Measurements from ENCODE around the gene PTPRM. TPM values are rescaled to one million over a fixed set of nuclear protein-coding genes. Genes with fewer than 3 reads are reported as not detected.

Gene PTPRM
- total and polyA plus RNA-seq, 2 experiments from 2014 or later, result 30.9 to 62.8 TPM

- H2AFZ ChIP-seq, result no peak overlapping the region
- 100% methylated on average over 1 of the region's 1 CpG for WGBS, 2 experiments (ENCODE audit: low coverage in 1 of 2, low lambda C conversion rate in 2 of 2, missing lambda C conversion rate in 2 of 2)
- no peak overlapping the region for H3K4me2 ChIP-seq (ENCODE audit: unreplicated experiment)
- in situ Hi-C loops (cut with MboI), result no loop called here
- peaks cover 33% of the 10 kb centered on the region; the same call in 1 of the 2 replicates for H3K79me2 ChIP-seq (ENCODE audit: insufficient read depth)
- no peaks in the 10 kb centered on the region for H3K36me3 ChIP-seq (ENCODE audit: low read depth)
- no peak overlapping the region for H3K9ac ChIP-seq
- no peak overlapping the region for H3K4me3 ChIP-seq
- H3K9me3 ChIP-seq (ENCODE audit: low read depth), result no peaks in the 10 kb centered on the region
- no peaks in the 10 kb centered on the region for H3K27me3 ChIP-seq (replicated peaks; ENCODE audit: insufficient read depth)
- no peaks in the 10 kb centered on the region for H3K4me1 ChIP-seq (ENCODE audit: insufficient read depth)
- H3F3A ChIP-seq (ENCODE audit: insufficient read depth), result no peaks in the 10 kb centered on the region
- H3K9me2 ChIP-seq (ENCODE audit: insufficient read depth), result no peaks in the 10 kb centered on the region
- TF ChIP-seq EZH2 (IDR thresholded peaks at IDR 0.05; ENCODE audit: insufficient read depth, poor library complexity, severe bottlenecking), result no peak
- no peak for TF ChIP-seq EZH2phosphoT487 (IDR thresholded peaks at IDR 0.05; ENCODE audit: insufficient read depth, low read depth)
- no peak for DNase-seq
- no peaks in the 10 kb centered on the region; the same call in 1 of the 2 replicates for H4K20me1 ChIP-seq (ENCODE audit: insufficient read depth)
- no peak overlapping the region for H3K27ac ChIP-seq
Observed at GRCh38 chr18:7645756-7646155, 78.6 kb downstream of the PTPRM start.

DNA sequence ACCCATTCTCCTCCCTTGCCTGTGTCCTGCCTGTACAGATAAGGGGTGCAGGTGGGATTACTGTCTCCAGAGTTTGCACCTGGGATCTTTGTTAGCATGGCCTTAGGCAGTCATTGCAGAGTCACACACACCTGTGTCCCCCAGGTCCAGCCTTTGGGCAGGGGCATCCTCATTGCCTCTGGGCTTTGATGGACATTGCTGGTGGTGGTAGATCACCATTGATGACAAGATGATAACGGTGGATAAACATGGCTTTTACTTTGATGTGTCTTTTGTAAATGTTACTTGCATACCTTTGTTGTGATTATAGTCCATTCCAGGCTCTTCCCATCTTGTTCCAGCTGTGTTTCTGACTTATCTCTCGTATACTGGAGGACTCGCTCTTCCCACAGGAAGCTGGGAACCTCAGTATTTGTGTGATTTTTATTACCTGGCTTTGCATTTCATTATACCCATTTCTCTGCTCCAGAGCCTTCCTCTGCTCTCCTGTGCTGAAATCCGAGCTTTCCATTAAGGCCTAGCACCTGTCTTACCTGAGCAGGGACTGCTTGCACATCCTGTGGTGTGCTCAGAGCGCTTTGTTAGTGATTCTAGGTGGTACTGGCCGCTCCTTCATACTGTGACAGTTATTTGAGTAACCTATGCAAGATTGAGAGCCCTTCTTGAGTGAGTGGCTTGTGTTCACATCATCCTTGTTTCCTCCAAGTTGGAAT, 79.2 kb downstream of the PTPRM start:
- TF ChIP-seq EZH2phosphoT487 (IDR thresholded peaks at IDR 0.05; ENCODE audit: insufficient read depth, low read depth), result no peak
- TF ChIP-seq EZH2 (IDR thresholded peaks at IDR 0.05; ENCODE audit: insufficient read depth, poor library complexity, severe bottlenecking), result no peak
- H4K20me1 ChIP-seq (ENCODE audit: insufficient read depth), result no peaks in the 10 kb centered on the region; the same call in 1 of the 2 replicates
- in situ Hi-C loops (cut with MboI), result no loop called here

GRCh38 chr18:7647500-7647899, 80.4 kb downstream of the PTPRM start:
- Histone ChIP-seq H3K4me3 (no peak overlapping the region), H3K4me1 (ENCODE audit: insufficient read depth) (no peaks in the 10 kb centered on the region), H3K36me3 (ENCODE audit: low read depth) (no peaks in the 10 kb centered on the region), H3K9ac (no peak overlapping the region), H3K9me3 (ENCODE audit: low read depth) (no peaks in the 10 kb centered on the region), H4K20me1 (ENCODE audit: insufficient read depth) (no peaks in the 10 kb centered on the region; the same call in 1 of the 2 replicates), H3K4me2 (ENCODE audit: unreplicated experiment) (no peak overlapping the region), H3F3A (ENCODE audit: insufficient read depth) (no peaks in the 10 kb centered on the region), H3K27ac (no peak overlapping the region), H3K27me3 (replicated peaks; ENCODE audit: insufficient read depth) (no peaks in the 10 kb centered on the region), H3K79me2 (ENCODE audit: insufficient read depth) (peaks cover 33% of the 10 kb centered on the region; the same call in 1 of the 2 replicates), H3K9me2 (ENCODE audit: insufficient read depth) (no peaks in the 10 kb centered on the region), H2AFZ (no peak overlapping the region)
- no peak for DNase-seq
- TF ChIP-seq EZH2phosphoT487 (IDR thresholded peaks at IDR 0.05; ENCODE audit: insufficient read depth, low read depth) (no peak), EZH2 (IDR thresholded peaks at IDR 0.05; ENCODE audit: insufficient read depth, poor library complexity, severe bottlenecking) (no peak)
- in situ Hi-C loops (cut with MboI), result no loop called here
- WGBS, 2 experiments (ENCODE audit: low coverage in 1 of 2, low lambda C conversion rate in 2 of 2, missing lambda C conversion rate in 2 of 2), result 94% methylated on average over 3 of the region's 3 CpGs

More for the DNA sequence above, 79.2 kb downstream of the PTPRM start:
- Histone ChIP-seq H3K27me3 (replicated peaks; ENCODE audit: insufficient read depth) (no peaks in the 10 kb centered on the region), H3K4me3 (no peak overlapping the region), H3K9me3 (ENCODE audit: low read depth) (no peaks in the 10 kb centered on the region), H3F3A (ENCODE audit: insufficient read depth) (no peaks in the 10 kb centered on the region), H3K27ac (no peak overlapping the region), H3K36me3 (ENCODE audit: low read depth) (no peaks in the 10 kb centered on the region), H3K4me1 (ENCODE audit: insufficient read depth) (no peaks in the 10 kb centered on the region), H3K4me2 (ENCODE audit: unreplicated experiment) (no peak overlapping the region), H2AFZ (no peak overlapping the region), H3K79me2 (ENCODE audit: insufficient read depth) (peaks cover 33% of the 10 kb centered on the region; the same call in 1 of the 2 replicates), H3K9me2 (ENCODE audit: insufficient read depth) (no peaks in the 10 kb centered on the region), H3K9ac (no peak overlapping the region)
- WGBS, 2 experiments (ENCODE audit: low coverage in 1 of 2, low lambda C conversion rate in 2 of 2, missing lambda C conversion rate in 2 of 2), result 87 to 95% methylated on average over 6 of the region's 6 CpGs
- DNase-seq, result no peak

DNA sequence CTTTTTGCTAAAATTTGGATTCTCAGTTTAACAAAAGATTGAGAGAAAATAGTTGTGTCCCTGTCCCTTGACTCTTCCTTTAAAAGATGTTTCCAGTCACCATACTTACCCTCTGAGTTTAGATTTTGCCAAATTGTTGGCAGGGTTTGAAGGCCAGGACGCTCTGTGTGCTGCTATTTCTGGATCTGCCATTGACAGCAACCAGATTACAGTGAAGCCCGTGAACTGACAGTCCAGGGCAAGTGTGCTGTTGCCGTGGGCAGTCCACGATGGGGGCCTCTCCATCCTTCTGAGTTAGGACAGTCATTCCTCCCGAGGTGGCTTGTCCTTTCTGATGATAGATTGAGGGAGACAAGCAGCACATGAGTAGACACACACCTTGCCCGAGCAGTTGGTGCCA, 89.9 kb downstream of the PTPRM start:
- Histone ChIP-seq H3K9ac (no peak overlapping the region), H3K4me3 (no peak overlapping the region), H2AFZ (no peak overlapping the region), H3K27ac (no peak overlapping the region), H3K4me1 (ENCODE audit: insufficient read depth) (no peaks in the 10 kb centered on the region), H3F3A (ENCODE audit: insufficient read depth) (no peaks in the 10 kb centered on the region), H3K9me2 (ENCODE audit: insufficient read depth) (no peaks in the 10 kb centered on the region), H3K79me2 (ENCODE audit: insufficient read depth) (peaks cover 22% of the 10 kb centered on the region; the same call in 1 of the 2 replicates), H3K9me3 (ENCODE audit: low read depth) (no peaks in the 10 kb centered on the region), H3K27me3 (replicated peaks; ENCODE audit: insufficient read depth) (no peaks in the 10 kb centered on the region), H4K20me1 (ENCODE audit: insufficient read depth) (no peaks in the 10 kb centered on the region; the same call in 1 of the 2 replicates), H3K36me3 (ENCODE audit: low read depth) (no peaks in the 10 kb centered on the region), H3K4me2 (ENCODE audit: unreplicated experiment) (no peak overlapping the region)
- no peak for DNase-seq
- in situ Hi-C loops (cut with MboI), result no loop called here
- WGBS, 2 experiments (ENCODE audit: low coverage in 1 of 2, low lambda C conversion rate in 2 of 2, missing lambda C conversion rate in 2 of 2), result 78 to 82% methylated on average over 6 of the region's 6 CpGs
- TF ChIP-seq EZH2phosphoT487 (IDR thresholded peaks at IDR 0.05; ENCODE audit: insufficient read depth, low read depth) (no peak), EZH2 (IDR thresholded peaks at IDR 0.05; ENCODE audit: insufficient read depth, poor library complexity, severe bottlenecking) (no peak)
